Fibroblast of the aortic adventitia (primary cell): ENCODE data around the gene TBC1D7. TPM values are rescaled to one million over a fixed set of nuclear protein-coding genes. Genes with fewer than 3 reads are reported as not detected.

Experiments
- DNase-seq: peaks from one replicate; pipeline ENCODE4 v3.0.0-alpha.2; 2010; ENCODE audit warnings: low read depth
- H3K4me3 ChIP-seq: 2 replicates; pipeline ENCODE4 v1.5.1; 2011; ENCODE audit warnings: low read depth, mild to moderate bottlenecking, control low read depth, low read length, moderate library complexity
- CTCF ChIP-seq: IDR thresholded peaks from 2 replicates; pipeline ENCODE4 v1.5.1; 2011; ENCODE audit warnings: mild to moderate bottlenecking, low read length, control low read depth, inconsistent platforms; ENCODE audit not compliant: insufficient read depth
- total RNA-seq: library from RNA; depleted of rRNA; stranded (reverse); fragments of >200 nt; gene quantifications from 2 replicates; pipeline ENCODE4 v1.2.3, GENCODE V29; 2012; ENCODE audit warnings: low replicate concordance

Gene TBC1D7
- total RNA-seq, 1 donor: 15.8 TPM

GRCh38 chr6:13357551-13358075 is 29.3 kb upstream of the TBC1D7 start:
- DNase-seq: peak; percentile 30
- TF ChIP-seq CTCF: peak; percentile 17

GRCh38 chr6:13355999-13356785 is 27.9 kb upstream of the TBC1D7 start:
- no peak for TF ChIP-seq CTCF
- DNase-seq: peak; percentile 14
- H3K4me3 ChIP-seq: no peak overlapping the region

More at GRCh38 chr6:13357551-13358075, 29.3 kb upstream of the TBC1D7 start:
- no peak overlapping the region for H3K4me3 ChIP-seq

- no peak for TF ChIP-seq CTCF
- peak; percentile 98 for DNase-seq
- no peak overlapping the region for H3K4me3 ChIP-seq
Measured at GRCh38 chr6:13355043-13355945, 27.0 kb upstream of the TBC1D7 start.

- DNase-seq: peak; percentile 76
- TF ChIP-seq CTCF: no peak
- no peak overlapping the region for H3K4me3 ChIP-seq
Measured at GRCh38 chr6:13354331-13355042, 26.1 kb upstream of the TBC1D7 start.

- TF ChIP-seq CTCF: no peak
- no peak overlapping the region for H3K4me3 ChIP-seq
- no peak for DNase-seq
Measured at GRCh38 chr6:13352165-13352564, 23.8 kb upstream of the TBC1D7 start.

GRCh38 chr6:13351271-13351670 is 22.9 kb upstream of the TBC1D7 start:
- TF ChIP-seq CTCF: no peak
- DNase-seq: no peak
- no peak overlapping the region for H3K4me3 ChIP-seq
